DMS53 treated with DMSO at 0.1 percent for 48 hours (cell line): ENCODE results near the gene PRKCH.

Experiments used
- DNase-seq: peaks from one replicate; lab custom pipeline; 2025; ENCODE audit not compliant: unreplicated experiment; lab: John Stamatoyannopoulos, UW

The PRKCH gene

DNA sequence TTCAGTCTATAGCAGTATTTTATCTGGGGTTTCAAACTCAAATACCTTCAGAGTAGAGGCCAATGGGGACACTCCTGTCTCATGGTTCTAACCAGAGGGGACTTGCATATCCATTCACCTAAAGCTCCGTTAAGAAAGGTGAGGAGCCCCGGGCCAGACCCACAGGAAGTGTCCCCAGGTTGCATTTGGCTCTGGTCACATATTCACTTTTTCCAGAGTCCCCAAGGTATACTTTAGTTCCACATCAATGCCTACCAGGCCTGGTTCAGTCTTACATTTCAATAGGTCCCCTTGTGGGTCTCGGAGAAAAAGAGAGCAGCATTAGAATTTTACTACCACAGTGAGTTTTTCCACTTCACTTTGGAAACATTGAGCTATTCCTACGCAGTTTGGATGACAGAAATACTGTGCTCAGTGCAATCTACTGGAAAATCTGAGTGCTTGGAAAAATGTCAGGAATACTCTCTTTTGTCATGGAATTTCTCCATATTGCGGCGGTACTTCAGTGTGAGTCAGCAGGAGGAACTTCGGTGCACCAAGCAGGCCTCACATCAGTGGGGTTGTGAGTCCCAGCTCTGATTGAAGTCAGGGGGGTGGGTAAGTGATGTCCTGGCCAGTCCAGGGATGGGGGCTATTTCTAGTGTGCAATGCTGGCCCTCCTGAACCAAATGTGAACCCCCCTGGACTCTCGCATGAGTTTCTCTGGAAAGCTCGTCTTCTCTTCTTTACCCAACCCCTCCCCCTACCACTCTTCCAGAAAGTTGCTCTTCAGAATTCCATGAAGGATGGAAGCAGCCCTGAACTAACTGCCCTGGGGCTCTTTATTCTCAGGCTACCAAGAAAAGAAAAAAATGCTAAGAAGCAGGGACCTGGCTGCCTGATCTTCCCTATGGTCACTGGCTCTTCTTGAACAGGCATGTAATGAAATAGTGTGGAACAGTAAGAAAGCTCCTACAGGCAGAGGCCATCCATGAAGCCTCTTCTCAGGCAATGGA lies 184.7 kb downstream of the PRKCH start:
- DNase-seq = no peak

DNA sequence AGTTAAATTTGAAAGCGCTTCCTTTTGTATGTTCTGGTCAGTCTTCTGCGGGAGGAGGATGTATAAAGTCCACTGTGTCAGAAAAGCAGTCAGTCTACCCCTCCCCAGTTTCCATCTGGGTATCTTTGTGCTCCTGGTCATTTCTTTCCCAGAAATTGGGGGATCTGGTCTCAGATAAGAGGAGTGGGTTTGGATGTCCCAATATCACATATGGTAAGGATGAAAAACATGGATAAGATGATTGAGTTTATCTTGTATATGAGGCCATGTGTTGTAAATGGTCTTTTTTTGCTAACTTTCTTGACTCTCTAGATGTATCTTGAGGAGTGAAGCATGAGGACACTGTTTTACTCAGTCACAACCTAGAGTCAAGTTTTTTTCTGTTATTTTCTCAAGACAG lies 187.1 kb downstream of the PRKCH start:
- DNase-seq = no peak

DNA sequence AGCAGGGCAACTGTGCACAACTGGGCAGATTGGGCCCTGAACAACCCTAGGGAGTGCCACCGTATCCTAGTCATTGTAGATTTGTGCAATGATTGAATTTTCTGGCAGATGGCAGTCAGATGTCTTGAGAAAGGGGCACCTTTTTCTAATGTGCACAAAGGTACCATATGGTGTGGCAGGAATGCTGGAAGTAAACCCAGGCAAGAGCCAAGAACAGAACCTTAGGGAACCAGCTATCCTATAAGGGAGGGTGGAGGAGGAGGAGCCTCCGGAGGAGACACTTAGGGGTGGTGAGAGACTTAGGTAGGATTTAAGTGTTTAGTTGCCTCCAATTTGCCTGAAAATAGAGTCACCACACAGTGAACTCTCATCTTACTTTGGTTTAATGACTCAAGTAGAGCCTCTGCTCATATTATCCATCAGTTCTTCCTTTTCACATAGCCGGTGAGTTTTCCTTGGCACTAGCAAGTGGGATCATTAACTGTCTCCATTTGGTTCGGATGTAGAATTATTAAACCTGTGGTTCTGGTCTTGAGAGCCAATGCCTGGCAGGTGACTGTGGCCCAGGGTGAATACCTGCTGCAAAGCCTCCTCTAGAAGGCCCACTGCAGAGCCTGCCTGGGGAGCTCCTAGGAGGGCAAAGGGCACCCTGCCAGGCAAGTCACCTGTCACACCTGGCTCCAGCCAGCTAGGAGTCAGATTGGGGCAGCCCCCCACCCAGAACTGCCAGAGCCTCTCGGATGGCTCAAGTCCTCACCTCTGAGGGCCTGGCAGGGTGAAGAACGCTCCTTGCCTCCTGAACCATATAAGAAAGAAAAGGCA lies 189.6 kb downstream of the PRKCH start:
- no peak for DNase-seq

GRCh38 chr14:61511558-61511948 lies 190.2 kb downstream of the PRKCH start:
- no peak for DNase-seq

GRCh38 chr14:61512026-61512834 lies 190.9 kb downstream of the PRKCH start:
- DNase-seq = no peak

GRCh38 chr14:61513986-61514830 lies 192.8 kb downstream of the PRKCH start:
- no peak for DNase-seq

GRCh38 chr14:61514927-61515326 lies 193.5 kb downstream of the PRKCH start:
- DNase-seq = no peak

DNA sequence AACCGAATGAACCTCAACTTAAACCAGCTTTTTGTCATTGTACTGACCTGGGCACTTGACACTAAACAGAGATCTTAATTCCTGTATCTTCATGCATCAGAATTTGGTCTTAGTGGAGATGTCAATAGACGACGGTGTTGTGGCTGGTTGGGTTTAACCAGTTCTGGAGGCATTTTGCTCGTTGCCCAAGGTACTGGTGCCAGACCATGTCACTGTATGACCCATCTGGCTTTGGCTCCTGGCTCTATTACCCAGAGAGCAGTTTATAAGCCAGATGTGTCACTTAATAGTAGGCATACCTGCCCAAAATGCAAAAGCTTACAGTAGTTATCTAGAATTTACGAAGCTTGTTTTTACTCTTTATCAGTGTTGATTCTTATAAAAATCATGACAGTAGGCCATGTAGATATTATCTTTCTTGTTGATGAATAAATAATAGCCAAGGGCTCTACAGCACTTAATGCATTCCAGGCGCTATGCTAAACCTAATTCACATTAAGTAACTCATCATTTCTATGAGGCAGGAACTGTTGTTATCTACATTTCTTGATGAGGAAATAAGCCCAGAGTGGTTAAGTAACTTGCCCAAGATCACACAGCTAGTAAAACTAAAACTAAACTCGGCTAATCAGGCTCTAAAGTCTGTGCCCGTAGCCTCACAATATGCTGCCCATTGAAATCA lies 194.2 kb downstream of the PRKCH start:
- DNase-seq = no peak

- no peak for DNase-seq
Observed at GRCh38 chr14:61516118-61516743, 194.9 kb downstream of the PRKCH start.

- DNase-seq = no peak
Observed at GRCh38 chr14:61516964-61517653, 195.7 kb downstream of the PRKCH start.

GRCh38 chr14:61517911-61518384 lies 196.6 kb downstream of the PRKCH start:
- no peak for DNase-seq

GRCh38 chr14:61518403-61518802 lies 197.0 kb downstream of the PRKCH start:
- DNase-seq = no peak

GRCh38 chr14:61519106-61519505 lies 197.7 kb downstream of the PRKCH start:
- no peak for DNase-seq

- no peak for DNase-seq
Observed at GRCh38 chr14:61519735-61520134, 198.4 kb downstream of the PRKCH start.

DNA sequence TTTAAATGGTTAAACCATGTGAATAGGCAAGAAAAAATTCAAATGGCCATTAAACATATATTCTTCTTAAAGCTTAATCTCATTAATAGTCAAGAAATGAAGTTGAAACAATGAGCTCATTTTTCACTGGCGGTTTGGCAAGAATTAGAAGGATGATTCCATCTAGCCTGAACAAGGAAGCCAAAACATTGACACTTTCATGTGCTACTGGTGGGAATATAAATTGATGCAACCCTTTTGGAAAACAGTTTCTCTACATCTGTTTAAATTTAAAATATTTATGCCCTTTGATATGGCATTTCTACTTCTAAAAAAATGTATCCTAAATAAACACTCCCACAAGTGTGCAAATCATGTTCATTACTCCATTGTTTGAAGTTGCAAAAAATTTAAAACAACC lies 199.2 kb downstream of the PRKCH start:
- no peak for DNase-seq

DNA sequence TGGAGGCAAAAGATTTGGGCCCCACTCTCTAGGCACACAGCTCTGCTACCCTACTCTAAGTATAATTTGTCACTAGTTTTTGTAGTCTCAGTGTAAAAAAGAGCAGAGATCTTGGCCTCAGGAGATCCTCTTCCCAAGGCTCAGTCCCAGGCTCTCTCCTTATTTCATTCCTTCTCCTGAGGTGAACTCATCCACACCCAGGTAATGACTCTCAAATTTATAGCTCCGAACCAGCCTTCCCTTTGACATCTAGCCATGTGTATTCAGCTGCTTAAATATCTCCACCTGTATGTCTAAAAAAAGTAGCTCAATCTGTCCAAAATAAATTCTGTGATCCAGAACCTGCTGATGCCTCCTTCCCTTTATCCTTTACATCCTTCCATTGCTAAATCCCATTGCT lies 200.4 kb downstream of the PRKCH start:
- no peak for DNase-seq

DNA sequence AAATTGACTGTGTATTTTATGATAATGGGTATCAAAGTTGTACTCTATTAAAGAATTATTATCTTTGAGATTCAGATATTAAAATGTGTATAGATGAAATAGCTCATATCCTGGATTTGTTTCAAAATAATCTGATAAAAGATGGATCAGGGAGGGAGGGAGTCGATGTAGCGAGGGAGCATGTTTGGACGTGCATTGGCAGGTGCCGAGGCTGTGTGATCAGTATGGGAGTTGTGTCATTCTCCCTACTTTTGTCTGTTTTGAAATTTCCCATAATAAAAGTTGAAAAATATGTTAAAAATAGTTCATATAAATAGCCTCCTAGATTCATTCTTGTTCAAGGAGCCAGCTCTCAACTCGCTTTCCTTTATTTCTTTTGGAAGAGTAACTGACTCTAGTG lies 202.4 kb downstream of the PRKCH start:
- DNase-seq = no peak

GRCh38 chr14:61524211-61524806 lies 202.9 kb downstream of the PRKCH start:
- DNase-seq = peak; percentile 82
